Muscle layer of duodenum (tissue), 2 donors: ENCODE data around the gene GALNT17.

ENCODE experiments used
- H3K27ac ChIP-seq: one replicate; pipeline ENCODE4 v1.7.0; 2013; ENCODE audit warnings: mild to moderate bottlenecking, low read length
- H3K27me3 ChIP-seq: one replicate; pipeline ENCODE4 v1.7.0; 2013; ENCODE audit warnings: low read depth, mild to moderate bottlenecking, control low read depth, low read length
- H3K36me3 ChIP-seq, 2 donors: one replicate each; pipeline ENCODE4 v1.7.0; 2013; ENCODE audit warnings: low read length in 2 of 2, control low read depth in 1 of 2, mild to moderate bottlenecking in 1 of 2; ENCODE audit not compliant: insufficient read depth in 2 of 2, control insufficient read depth in 1 of 2
- H3K4me1 ChIP-seq, 2 donors: one replicate each; pipeline ENCODE4 v1.7.0; 2013; ENCODE audit warnings: low read length in 2 of 2, mild to moderate bottlenecking in 2 of 2, control low read depth in 1 of 2, moderate library complexity in 1 of 2; ENCODE audit not compliant: insufficient read depth in 2 of 2, control insufficient read depth in 1 of 2
- H3K4me3 ChIP-seq, 2 donors: one replicate each; pipeline ENCODE4 v1.7.0; 2013; ENCODE audit warnings: low read length in 2 of 2, low read depth in 1 of 2, mild to moderate bottlenecking in 1 of 2
- H3K9me3 ChIP-seq, 2 donors: one replicate each; pipeline ENCODE4 v1.7.0; 2013; ENCODE audit warnings: low read length in 2 of 2, control low read depth in 1 of 2, mild to moderate bottlenecking in 1 of 2; ENCODE audit not compliant: control insufficient read depth in 1 of 2
- donor health status: healthy.

GALNT17 gene

DNA sequence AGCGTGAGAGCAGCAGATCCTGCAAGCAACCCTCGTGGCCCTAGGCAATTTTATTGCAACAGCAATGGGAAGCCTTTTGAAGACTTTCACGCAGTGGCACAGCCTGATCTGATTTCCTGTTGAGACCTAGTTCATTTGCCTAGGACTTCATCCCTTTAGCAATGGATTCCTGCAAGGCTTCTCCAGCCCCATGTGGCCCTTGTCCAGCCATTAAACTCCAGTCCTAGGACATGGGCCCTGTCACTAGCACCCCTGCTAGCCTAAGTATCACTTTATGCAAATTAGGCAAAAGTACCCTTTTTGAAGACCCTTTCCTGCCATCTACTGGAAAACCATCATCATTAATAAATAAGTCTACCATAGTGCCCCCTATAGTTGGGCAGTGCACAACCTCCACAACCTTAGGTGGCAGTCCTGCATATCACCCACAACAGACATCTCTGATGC lies 379.4 kb downstream of the GALNT17 start:
- Histone ChIP-seq H3K4me3 (no peak overlapping the region), H3K36me3 (no peaks in the 10 kb centered on the region), H3K9me3 (no peaks in the 10 kb centered on the region), H3K27me3 (no peaks in the 10 kb centered on the region), H3K4me1 (no peaks in the 10 kb centered on the region), H3K27ac (no peak overlapping the region)

DNA sequence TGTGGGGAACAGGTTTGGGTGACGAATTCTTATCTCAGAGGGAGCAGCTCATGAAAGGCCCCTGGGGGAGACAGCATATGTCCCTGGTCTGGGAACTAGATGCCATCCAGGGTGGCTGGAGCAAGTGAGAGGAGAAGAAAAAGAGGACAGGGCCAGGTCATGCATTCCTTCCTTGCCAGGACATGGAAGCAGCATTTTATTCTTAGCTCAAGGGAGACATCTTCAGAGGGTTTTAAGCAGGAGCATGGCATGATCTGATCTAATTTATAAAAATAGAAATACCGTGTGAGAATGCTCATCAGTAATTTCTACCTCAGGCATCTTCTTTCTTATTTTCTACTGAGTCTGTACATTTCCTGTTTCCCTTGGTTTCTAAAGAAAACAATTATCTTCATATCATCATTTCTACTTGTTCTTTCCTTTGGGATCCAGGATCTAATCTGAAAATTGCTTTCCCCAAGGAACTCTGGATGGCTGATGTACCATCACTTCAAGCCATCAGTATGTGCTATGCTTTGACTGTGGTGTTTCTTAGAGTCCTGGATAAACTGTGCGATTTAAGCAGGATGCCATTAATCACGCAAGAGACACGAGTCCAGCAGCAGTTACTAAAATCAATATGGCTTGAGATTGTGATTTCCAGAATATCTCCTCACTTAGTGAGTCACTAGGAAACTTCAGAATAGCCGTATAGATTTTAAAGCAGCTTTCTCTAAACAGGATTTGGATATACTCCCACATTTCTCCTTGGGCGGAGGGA lies 386.2 kb downstream of the GALNT17 start:
- Histone ChIP-seq H3K36me3 (no peaks in the 10 kb centered on the region), H3K9me3 (peaks cover 0 to 8% of the 10 kb centered on the region in 2 donors), H3K4me3 (no peak overlapping the region), H3K4me1 (peaks cover 0 to 4% of the 10 kb centered on the region in 2 donors), H3K27ac (no peak overlapping the region), H3K27me3 (no peaks in the 10 kb centered on the region)

DNA sequence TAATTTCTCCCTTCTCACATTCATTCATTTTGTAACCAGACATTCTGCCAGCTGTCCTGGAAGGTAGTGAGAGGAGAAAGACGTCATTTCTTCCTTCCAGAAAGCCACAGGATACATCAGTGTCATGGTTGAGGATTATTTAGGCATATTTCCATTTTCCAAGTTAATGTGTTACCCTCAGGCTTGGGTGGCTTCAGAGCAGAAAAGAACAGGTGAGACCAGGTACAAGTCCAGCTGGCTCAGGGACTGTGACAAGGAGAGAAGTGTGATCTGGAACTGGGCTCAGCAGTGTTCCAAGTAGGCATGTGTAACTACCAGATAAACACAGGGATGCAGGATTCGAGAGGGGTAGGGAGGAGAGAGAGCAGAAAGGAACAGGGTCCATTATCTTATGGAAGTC lies 386.9 kb downstream of the GALNT17 start:
- no peak overlapping the region for H3K27ac ChIP-seq
- H3K27me3 ChIP-seq, result no peaks in the 10 kb centered on the region
- H3K9me3 ChIP-seq, result peaks cover 0 to 8% of the 10 kb centered on the region in 2 donors
- H3K4me3 ChIP-seq, result no peak overlapping the region
- H3K36me3 ChIP-seq, result no peaks in the 10 kb centered on the region
- H3K4me1 ChIP-seq, result peaks cover 0 to 4% of the 10 kb centered on the region in 2 donors

DNA sequence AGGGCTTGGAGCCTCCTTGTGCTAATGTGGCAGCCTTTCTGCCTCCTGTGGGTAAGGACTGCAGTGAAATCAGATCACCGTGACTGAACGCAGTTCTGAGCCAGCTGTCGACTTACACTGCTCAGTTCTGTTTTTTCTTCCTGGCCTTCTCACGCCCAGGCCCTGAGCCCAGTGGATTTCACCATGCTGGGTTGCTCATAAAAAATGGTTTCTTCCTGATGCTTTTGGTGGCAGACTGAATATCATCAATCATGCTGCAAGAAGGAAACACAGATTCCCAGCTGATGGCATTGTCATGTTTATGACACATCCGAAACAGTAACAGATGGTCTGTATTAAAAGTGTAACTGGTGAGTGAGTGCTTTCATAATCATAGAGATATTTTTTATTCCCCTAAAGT lies 389.6 kb downstream of the GALNT17 start:
- Histone ChIP-seq H3K27me3 (no peaks in the 10 kb centered on the region), H3K9me3 (peaks cover 0 to 8% of the 10 kb centered on the region in 2 donors), H3K36me3 (no peaks in the 10 kb centered on the region), H3K27ac (no peak overlapping the region), H3K4me3 (no peak overlapping the region), H3K4me1 (peaks cover 0 to 4% of the 10 kb centered on the region in 2 donors)

DNA sequence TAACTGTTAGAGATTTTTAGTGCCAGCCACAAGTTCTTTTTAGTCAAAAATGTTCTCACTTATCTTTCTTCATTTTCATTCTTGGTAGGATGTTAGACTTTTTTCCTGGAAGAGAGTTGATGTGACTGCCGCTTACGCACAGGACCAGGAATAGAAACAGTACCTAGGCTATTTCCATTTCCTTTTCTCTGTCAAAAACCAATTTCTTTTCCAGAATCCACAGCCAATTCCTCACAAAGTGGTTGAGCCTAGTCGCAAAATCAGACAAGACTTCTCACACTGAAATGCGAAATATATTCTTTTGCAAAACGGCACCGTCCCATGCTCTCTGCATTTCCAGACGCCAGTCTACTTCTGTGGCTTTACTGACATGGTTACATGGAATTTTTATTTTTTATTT lies 394.2 kb downstream of the GALNT17 start:
- Histone ChIP-seq H3K27ac (no peak overlapping the region), H3K27me3 (no peaks in the 10 kb centered on the region), H3K36me3 (no peaks in the 10 kb centered on the region), H3K9me3 (no peaks in the 10 kb centered on the region), H3K4me1 (peaks cover 0 to 1% of the 10 kb centered on the region in 2 donors), H3K4me3 (no peak overlapping the region)

DNA sequence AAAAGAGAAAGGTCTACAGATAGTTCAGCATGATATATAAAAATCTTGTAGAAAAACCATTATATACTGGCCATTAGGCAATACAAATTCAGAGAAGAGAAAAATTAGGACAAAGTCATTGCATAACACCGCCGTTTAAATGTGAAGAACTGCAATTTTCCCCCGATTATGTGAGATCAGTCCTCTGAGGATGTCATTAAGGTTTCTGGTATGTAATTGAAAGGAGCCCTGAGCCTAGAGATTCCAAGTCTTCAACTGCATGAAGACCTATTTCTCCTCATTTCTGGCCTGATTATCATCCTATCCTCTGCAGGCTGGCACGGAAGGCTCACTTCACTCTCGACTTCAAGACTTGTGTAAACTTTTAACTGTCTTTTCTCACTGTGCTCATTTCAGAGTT lies 395.3 kb downstream of the GALNT17 start:
- Histone ChIP-seq H3K4me3 (no peak overlapping the region), H3K27me3 (no peaks in the 10 kb centered on the region), H3K36me3 (no peaks in the 10 kb centered on the region)

DNA sequence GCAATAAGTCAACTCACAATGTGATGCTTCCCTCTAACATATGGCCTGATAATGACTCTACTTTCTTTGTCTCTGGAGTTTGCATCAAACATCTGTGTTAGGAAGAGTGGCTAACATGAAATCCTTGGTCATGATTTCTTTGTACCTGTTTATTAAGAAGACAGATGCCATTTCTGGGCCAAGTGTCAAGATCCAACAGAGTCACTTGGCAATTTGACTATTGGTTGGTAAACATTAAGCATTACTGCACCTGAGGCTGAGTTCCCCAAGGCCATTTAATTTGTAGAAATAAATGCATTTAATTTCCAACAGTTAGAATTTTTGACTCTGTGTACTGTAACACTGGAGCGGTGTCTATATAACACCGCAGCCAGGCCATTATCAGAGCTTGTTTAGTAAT lies 403.7 kb downstream of the GALNT17 start:
- no peaks in the 10 kb centered on the region for H3K9me3 ChIP-seq
- H3K4me1 ChIP-seq, result no peaks in the 10 kb centered on the region
- H3K36me3 ChIP-seq, result no peaks in the 10 kb centered on the region
- H3K4me3 ChIP-seq, result no peak overlapping the region
- no peak overlapping the region for H3K27ac ChIP-seq
- no peaks in the 10 kb centered on the region for H3K27me3 ChIP-seq

More for the DNA sequence above, 395.3 kb downstream of the GALNT17 start:
- H3K27ac ChIP-seq, result no peak overlapping the region
- no peaks in the 10 kb centered on the region for H3K4me1 ChIP-seq
- no peaks in the 10 kb centered on the region for H3K9me3 ChIP-seq

DNA sequence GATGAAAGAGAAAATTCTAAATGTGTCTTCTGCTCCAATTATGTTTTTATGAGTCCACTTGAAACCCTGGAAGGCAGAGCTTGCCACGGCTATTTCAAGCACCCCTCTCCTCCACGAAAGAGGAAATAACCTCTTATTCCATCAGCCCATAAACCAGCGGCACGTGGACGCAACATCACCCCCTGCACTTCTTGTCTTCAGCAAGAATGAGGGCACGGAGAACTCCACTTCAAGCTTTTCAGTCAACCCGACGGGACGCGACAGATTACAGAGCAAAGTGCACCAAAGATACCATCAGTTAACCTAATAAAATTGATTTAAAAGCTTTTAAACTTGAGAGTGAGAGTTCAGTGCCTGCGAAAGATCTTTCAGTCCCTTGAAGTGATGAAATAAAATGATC lies 406.3 kb downstream of the GALNT17 start:
- no peak overlapping the region for H3K27ac ChIP-seq
- no peaks in the 10 kb centered on the region for H3K36me3 ChIP-seq
- H3K27me3 ChIP-seq, result no peaks in the 10 kb centered on the region
- H3K9me3 ChIP-seq, result no peaks in the 10 kb centered on the region
- H3K4me3 ChIP-seq, result no peak overlapping the region
- no peaks in the 10 kb centered on the region for H3K4me1 ChIP-seq

DNA sequence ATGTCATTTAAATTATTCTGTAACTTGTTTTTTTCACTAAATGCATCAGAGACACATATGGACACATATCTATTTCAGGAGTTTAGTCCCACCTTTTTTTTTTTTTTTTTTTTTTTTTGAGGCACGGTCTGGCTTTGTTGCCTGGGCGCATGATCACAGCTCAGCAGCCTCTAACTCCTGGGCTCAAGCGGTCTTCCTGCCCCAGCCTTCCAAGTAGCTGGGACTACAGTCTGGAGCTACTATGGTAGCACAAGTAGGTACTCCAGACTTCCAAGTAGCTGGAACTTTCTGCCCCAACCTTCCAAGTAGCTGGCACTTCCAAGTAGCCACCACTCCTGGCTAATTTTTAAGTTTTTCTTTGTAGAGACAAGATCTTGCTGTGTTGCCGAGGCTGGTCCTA lies 407.7 kb downstream of the GALNT17 start:
- Histone ChIP-seq H3K36me3 (no peaks in the 10 kb centered on the region), H3K9me3 (no peaks in the 10 kb centered on the region), H3K4me1 (no peaks in the 10 kb centered on the region), H3K4me3 (no peak overlapping the region), H3K27me3 (no peaks in the 10 kb centered on the region), H3K27ac (no peak overlapping the region)

DNA sequence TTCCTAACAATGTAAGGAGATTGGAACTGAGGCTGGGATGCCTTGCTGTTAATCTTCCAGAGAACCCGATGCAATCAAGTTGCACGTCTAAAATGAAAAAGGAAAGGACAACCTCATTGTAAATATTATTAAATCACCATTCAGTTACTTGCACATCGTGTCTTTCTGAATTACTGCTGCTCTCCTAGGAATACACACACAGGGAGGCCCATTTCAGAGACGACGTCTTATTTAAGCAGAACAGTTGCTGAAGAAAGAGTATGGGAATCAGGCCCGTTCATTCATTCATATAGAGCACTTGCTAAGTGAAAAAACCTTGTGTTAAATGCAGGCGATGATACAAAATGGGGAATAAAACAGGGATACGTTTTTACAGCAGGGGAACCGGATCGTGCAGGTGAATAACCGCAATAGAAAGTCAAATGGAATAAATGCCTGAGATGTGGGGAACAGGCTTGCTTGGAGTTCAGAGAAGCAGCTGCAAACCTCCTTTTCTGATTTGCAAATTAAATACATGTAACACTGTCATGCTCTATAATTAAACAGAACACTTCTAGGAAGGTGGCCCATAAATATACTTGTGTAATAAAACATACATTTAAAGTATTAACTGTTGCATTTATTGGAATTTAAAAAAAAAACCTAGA lies 409.9 kb downstream of the GALNT17 start:
- no peaks in the 10 kb centered on the region for H3K36me3 ChIP-seq
- no peak overlapping the region for H3K4me3 ChIP-seq
- H3K27me3 ChIP-seq, result no peaks in the 10 kb centered on the region
- no peaks in the 10 kb centered on the region for H3K4me1 ChIP-seq
- H3K27ac ChIP-seq, result no peak overlapping the region
- H3K9me3 ChIP-seq, result no peaks in the 10 kb centered on the region

DNA sequence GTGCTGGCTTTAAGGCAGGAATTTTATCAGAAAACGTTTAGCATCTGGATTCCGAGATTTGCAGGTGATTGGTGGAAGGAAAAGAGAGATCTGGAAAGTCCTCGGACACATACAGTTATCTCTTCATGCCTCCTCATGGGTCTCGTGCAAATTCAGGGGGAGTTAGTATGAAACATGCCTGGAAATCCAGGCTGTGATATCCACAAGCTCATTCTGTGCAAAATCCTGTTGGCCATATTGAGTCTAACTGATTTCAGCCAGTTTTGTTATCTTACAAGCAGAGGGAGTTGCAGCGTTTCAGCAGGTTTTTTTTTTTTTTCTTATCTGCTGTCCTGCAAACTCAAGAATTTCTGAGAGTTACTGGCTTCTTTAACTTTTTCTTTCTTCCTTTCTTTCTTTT lies 411.5 kb downstream of the GALNT17 start:
- no peak overlapping the region for H3K4me3 ChIP-seq
- H3K9me3 ChIP-seq, result no peaks in the 10 kb centered on the region
- H3K36me3 ChIP-seq, result no peaks in the 10 kb centered on the region
- H3K27me3 ChIP-seq, result no peaks in the 10 kb centered on the region
- H3K4me1 ChIP-seq, result no peaks in the 10 kb centered on the region
- H3K27ac ChIP-seq, result no peak overlapping the region
